Ecto neural progenitor cell (in vitro differentiated cells): ENCODE results near the gene CEND1.

Experiments used
- DNase-seq: peaks from one replicate; pipeline ENCODE4 v3.0.0-alpha.2; 2018; ENCODE audit warnings: low spot score

The CEND1 gene

GRCh38 chr11:827146-827896, 37.4 kb upstream of the CEND1 start:
- DNase-seq: no peak

DNA sequence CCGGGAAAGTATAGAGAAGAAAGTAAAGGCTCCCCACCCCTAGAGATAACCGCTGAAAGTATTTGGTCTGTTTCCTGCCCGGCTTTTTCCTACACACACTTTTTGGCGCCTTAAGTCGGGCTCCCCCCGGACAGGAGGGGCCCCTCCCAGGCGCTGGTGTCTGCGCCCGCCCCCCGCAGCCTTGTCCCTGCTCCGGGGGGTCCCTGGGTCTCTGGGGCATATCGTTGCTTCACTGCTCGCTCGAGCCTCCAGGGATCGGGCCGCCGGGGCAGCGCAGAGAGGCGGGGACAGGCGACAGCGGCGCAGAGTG, 36.9 kb upstream of the CEND1 start:
- DNase-seq: no peak

DNA sequence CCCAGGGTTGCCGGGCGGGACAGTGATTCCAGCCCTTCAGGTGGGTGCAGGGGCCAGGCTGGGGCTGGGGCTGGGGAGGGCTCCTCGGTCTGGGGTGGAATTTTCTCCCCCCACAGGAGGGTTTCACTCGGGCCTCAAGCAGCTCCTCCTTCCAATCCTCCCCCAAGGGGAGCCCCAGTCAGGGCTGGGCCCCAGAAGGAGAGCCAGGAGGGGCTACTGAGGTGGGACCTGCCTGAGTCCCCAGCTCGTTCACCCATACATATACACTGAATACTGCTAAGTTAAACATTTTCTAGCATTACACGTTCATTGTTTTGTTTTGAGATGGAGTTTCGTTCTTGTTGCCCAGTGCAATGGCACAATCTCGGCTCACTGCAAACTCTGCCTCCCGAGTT, 36.3 kb upstream of the CEND1 start:
- DNase-seq: no peak

DNA sequence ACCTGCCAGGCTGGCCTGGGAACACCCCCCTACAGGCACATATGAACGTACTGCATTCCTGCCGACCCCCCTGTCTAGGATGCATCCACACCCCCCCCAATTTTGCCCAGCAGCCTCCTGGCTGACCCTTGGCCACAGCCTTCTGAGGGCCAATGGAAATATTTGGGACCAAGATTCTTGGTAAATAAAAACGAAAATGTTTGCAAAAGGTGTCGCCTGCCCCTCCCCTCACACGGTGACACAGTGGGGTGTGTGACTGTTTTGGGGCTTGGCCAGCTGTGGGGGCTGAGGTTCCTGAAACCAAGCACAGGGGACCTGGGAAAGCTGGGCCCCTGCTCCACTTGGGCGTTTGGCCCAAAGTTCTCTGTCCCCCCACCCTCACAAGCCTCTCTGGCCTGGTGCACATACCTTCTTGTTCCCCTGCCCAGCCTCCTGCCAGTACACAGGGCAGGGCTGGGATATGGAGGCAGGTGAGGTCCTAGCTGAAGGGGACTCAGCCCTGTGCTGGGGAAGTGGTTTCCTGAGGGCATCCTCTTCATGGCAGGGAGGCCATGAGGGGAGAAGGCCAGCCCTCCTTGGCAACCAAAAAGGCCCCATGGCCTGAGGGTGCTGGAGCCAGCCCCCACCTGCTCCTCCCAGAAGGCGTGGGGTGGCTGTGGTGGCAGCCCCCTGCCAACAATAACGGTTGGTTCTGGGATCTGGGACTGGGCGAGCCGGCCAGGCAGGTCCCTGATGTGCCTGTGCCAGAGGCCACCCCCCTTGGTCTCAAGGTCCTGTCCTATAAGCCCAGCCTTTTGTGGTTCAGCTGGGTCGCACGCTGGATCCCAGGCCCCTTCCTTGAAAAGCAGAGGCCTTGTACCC, 35.7 kb upstream of the CEND1 start:
- no peak for DNase-seq

DNA sequence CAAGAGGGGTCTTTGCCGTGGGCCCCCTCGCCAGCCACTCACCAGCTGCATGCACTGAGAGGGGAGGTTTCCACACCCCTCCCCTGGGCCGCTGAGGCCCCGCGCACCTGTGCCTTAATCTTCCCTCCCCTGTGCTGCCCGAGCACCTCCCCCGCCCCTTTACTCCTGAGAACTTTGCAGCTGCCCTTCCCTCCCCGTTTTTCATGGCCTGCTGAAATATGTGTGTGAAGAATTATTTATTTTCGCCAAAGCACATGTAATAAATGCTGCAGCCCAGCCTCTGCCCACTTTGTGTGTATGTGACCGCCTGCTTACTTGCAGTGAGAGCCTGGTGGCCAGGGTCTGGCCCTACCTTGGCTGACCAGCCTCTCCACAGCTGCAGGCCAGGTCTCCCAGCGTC, 35.1 kb upstream of the CEND1 start:
- no peak for DNase-seq

DNA sequence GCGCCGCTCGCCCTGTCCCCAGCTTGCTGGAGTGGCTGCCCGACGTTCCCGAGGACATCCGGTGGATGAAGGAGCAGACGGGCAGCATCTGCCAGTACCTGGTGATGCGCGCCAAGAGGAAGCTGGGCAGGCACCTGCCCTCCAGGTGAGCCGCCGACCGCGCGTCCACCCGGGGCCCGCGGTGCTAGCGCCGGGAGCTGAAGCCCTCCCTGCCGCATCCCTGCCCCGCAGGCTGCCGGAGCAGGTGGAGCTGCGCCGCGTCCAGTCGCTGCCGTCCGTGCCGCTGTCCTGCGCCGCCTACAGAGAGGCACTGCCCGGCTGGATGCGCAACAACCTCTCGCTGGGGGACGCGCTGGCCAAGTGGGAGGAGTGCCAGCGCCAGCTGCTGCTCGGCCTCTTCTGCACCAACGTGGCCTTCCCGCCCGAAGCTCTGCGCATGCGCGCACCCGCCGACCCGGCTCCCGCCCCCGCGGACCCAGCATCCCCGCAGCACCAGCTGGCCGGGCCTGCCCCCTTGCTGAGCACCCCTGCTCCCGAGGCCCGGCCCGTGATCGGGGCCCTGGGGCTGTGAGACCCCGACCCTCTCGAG, 34.5 kb upstream of the CEND1 start:
- DNase-seq: no peak

DNA sequence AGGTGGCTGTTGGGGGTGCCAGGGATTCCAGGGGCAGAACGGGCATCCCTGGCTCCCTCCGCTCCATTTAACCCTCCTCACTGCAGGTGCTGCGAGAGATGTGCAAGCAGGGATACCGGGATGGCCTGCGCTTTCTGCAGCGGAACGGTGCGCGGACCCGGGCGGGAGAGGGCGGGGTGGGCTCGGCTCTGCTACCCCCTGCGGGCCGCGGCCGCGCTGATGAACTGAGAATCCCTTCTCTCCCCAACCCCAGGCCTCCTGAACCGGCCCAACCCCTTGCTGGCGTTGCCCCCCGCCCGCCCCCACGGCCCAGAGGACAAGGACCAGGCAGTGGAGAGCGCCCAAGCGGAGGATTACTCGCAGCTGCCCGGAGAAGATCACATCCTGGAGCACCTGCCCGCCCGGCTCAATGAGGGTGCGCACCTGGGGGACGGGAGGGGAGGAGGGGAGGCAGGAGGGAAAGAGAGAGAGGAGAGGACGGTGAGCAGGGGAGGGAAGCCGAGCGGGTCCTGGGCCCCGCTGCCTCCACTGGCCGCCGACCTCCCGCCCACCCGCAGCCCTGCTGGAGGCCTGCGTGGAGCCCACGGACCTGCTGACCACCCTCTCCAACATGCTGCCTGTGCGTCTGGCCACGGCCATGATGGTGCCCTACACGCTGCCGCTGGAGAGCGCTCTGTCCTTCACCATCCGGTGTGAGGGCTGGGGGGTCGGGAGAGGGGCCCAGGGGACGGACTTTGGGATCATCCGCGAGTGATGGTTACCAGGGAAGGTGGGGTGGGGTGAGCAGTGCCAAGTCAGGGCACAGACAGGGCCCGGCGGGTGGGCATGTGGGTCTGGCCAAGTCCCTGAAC, 33.8 kb upstream of the CEND1 start:
- DNase-seq: no peak

DNA sequence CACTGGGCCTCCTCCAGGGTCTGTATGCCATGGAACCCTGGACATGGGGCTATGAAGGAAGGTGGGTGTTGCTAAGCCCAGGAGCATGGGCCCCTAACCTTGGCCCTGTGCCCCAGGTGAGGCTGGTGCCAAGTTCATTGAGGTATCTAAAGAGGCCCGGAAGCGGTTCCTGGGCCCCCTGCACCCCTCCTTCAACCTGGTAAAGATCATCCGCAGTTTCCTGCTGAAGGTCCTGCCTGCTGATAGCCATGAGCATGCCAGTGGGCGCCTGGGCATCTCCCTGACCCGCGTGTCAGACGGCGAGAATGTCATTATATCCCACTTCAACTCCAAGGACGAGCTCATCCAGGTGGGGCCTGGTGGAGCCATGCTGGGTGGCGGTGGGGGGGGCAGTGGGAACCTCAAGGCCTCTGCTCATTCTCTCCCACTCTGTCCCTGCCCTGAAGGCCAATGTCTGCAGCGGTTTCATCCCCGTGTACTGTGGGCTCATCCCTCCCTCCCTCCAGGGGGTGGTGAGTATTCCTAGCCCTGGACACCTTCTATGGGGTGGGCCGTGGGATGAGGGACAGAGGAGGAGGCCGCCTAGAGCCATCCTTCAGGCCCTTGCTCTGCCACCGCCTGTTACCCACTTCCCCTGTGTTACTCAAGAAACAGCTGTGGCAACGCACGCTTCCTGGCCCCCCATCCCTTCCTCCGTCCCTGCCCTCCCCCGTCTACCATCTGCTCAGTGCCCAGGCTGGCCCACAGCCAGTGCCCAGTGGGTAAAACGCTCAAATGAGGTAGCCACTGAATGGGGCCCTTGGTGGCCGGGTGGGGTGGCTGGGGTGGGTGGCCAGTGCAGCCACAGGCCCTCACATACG, 31.9 kb upstream of the CEND1 start:
- DNase-seq: no peak

DNA sequence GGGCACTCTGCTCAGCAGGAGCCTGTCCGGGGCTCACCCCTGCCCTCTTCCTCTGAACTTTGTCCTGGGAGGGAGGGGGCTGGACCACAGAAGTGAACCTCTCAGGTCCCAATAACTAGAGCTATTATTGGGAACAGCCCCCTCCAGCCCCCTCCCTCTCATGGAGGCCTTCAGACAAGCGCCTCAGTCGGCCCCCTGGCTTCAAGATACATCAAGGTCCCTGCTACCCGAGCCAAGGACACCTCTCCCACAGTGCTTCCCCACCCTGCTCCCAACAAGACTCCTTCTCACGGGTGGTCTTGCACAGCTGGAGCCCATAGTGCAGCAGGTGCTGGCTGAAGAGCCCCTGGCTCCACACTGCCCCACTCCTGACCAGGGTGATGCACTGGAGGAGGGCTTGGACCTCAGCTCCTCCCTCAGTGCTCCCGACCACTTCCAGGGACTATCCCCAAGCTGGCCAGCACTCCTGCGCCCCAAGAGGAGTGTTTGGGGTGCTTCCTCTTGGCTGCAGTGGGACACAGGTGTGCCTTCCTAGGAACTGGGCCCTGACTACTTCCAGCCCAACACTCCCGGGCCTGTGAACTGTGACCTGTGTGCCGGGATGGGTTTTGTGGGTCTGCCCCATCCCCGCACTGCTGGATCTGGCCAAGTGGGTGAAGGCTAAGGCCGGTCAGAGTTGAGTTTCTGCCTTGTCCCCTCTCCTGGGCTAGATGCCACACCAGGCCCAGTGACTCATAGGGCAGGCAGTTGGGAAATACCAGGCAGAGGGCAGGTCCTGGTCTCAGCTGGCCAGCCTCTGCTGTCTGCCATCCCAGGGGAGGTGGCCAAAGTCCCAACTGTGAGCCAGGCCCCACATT, 31.0 kb upstream of the CEND1 start:
- no peak for DNase-seq

- peak; percentile 78 for DNase-seq
Measured at GRCh38 chr11:819943-820649, 30.2 kb upstream of the CEND1 start.

- DNase-seq: peak; percentile 93
Measured at GRCh38 chr11:819129-819931, 29.4 kb upstream of the CEND1 start.

DNA sequence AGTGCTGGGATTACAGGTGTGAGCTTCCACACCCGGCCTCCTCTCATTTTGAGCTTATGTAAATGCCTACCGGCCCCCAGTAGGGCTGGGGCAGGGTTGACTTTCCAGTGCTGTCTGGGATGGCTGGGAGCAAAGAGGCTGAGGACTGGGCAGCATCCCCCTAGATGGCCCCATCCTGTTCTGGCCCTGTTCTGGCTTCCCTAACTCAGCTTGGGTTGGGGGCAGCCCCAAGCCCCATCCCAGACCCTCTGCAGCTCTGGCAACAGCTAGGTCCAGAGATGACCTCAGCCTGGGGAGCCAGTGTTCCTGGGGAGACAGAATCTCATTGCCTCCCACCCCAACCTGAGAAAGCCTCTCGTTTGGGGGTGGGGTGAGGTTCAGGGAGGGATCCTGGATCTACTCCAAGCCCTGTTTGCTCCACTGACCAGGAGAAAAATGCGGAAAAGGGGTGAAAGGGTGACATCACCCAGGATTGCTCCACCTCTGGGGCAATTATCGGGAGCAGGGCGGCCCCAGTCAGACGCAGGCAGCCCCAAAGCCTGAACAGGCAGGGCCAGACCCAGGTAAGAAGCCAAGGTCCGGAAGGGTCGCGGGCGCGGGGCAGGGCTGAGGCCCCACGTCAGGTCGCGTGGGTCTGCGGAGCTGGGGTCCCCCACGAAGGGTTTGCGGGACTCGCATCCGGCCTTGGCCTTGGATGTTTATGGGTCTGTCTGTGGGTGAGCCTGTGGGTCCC, 28.7 kb upstream of the CEND1 start, which contains the start of gene PNPLA2:
Gene PNPLA2 (plus strand): TSS at position 519 of the 733 bp plus-strand sequence. CDS start 805 bp downstream, outside the sequence.
- no peak for DNase-seq

DNA sequence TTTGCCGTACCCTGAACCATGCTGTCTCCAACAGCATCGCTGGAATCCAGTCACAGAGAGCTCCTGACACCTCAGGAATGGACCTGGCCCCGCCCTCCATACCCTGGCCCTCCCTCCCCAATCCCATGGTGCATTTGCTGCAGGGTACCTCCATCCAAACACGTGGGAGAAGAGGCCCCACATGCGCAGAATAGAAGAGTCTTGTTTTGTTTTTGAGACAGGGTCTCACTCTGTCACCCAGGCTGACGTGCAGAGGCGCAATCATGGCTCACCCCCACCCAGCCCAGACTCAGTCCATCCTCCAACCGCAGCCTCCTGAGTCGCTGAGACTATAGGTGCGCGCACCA, 26.5 kb upstream of the CEND1 start:
- no peak for DNase-seq

DNA sequence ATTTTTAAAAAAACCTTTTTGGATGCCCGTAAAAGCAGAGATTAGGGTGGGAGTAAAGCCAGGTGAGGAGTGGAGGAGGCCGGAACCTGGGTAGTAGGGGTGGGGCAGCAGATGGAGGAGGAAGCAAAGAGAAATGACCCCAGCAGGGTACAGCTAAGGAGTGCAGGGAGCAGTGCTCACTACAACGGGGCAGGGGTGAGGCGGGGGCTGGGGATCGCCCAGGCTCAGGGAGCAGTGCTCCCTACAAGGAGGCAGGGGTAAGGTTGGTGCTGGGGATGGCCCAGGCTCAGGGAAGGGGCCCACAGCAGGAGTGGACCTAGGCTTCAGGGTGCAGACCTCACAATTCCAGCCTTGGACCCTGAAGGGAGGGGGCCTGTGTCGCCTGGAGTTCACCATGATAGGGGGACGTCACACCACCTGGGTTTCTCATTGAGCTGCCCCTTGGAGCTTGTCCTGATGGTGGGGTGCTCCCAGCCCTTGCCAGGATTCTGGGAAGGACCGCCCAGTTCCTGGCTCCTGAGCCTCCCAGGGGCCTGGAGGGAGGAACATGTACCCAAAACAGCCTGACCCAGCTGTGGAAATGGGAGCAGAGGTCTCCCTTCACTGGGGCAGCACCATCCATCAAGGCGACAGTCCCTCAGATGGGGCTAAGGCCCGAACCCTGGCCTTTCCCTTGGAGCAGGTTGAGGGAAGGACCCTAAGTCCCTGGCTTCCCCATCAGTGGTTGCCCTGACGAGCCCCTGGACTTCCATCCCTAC, 26.0 kb upstream of the CEND1 start:
- DNase-seq: no peak

- no peak for DNase-seq
Measured at GRCh38 chr11:813456-814096, 23.7 kb upstream of the CEND1 start.

GRCh38 chr11:813072-813455, 23.2 kb upstream of the CEND1 start:
- no peak for DNase-seq

DNA sequence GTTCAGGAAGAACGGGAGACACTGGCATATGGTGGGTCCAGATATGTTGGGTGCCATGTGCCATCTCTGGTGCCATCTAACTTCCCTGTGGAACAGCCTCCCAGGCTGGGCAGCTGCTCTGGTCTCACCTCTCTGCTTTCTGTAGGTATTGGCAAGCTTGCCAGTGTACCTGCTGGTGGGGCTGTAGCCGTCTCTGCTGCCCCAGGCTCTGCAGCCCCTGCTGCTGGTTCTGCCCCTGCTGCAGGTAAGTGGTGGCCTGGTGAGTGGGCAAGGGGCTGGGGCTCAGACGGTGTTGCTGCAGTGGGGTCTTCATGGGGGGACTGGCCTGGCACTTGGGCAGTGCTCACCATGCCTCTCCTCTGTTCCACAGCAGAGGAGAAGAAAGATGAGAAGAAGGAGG, 22.5 kb upstream of the CEND1 start:
- DNase-seq: no peak
